Measurements from ENCODE around the gene PTPN6. TPM values are rescaled to one million over a fixed set of nuclear protein-coding genes. Genes with fewer than 3 reads are reported as not detected.

Gene PTPN6
- total RNA-seq, 1 experiment from 2014 or later: 0.48 TPM

GRCh38 chr12:6923003-6923732 is 28.0 kb upstream of the PTPN6 start:
- DNase-seq (ENCODE audit: low spot score): no peak

- no peak for DNase-seq (ENCODE audit: low spot score)
These were observed 27.3 kb upstream of the PTPN6 start for GRCh38 chr12:6923851-6924250.

GRCh38 chr12:6925239-6925539 is 26.0 kb upstream of the PTPN6 start:
- no peak for DNase-seq (ENCODE audit: low spot score)

GRCh38 chr12:6925540-6926279 is 25.4 kb upstream of the PTPN6 start:
- peak; percentile 90 for DNase-seq (ENCODE audit: low spot score)

DNA sequence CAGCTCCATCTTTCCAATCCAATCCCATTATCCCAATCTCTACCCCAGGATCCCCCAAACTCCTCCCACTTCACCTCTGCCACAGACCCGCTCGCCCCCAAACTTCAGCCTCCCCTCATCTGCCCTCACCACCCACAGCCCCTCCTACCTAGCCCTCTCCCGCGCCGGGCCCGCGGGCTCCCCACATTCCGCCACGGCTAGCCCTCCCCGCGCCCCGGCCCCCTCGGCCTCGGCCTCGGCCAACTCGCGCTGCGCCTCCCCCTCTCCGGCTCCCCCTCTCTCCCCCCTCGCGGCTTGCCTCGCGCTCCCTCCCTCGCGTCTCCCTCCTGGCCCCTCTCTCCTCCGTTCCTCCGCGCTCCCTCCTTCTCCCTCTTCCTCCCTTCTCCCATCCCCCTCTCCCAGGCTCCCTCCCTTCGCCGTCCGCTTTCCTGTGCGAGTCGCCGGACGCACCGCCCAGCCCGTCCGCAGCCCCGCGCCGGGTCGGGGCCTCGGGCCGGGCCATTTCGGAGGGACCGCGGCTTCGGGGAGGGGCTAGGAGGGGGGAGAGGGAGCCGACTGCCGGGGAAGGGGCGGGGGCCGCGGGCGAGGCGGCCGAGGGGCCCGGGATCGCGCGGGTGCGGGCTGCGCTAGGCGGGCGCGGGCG is 23.7 kb upstream of the PTPN6 start, which contains the start of gene ATN1:
Gene ATN1 (plus strand): TSS at position 581 of the 643 bp plus-strand sequence. CDS start 6,043 bp downstream, outside the sequence.
- DNase-seq (ENCODE audit: low spot score): no peak

- no peak for DNase-seq (ENCODE audit: low spot score)
These were observed 23.0 kb upstream of the PTPN6 start for GRCh38 chr12:6928022-6928702.

- no peak for DNase-seq (ENCODE audit: low spot score)
These were observed 22.3 kb upstream of the PTPN6 start for GRCh38 chr12:6928703-6929407.

DNA sequence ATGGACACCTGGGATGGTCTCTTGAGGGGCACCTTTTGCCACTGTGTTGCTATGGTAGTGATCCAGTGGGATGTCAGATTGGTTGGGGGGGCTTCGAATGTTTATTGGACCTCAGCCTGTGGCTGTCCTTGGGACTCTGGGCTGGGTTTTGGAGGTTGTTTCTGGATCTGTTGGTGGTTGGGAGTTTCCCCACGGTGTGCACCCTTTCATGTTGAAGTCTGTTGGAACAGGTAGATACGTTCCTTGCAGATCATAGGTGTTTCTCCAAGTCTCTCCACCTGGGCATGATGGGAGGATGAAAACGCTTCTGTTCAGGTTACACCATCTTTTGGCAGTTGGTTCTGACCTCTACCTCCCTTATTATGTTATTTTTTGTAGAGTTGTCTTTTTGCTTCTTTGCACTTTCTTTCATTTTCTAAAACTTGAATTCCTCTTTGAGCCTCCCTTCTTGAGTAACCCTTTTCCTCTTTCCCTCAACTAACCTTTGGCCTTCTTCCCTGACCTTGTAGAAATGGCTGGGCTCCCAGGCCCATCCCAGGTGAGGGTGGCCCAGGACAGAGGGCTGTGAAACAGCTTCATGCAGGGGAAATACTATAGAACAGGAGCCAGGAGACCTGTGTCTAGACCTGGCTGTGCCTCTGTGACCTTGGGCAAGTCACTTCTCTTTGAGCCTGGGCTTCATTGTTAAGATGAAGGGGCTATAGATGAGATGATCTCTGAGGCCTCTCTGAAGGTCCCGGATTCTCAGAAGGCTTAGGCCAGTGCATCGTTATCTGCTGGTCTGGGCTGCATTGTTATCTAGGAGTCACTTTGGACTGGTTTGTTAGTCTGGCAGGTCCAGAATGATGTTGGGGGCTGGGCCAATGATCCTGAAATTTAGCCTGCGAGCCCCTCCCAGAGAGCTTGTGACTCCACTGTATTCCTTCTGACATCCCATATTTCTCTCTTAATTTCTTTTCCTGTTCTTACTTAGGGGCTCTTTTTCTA is 21.4 kb upstream of the PTPN6 start:
- no peak for DNase-seq (ENCODE audit: low spot score)

GRCh38 chr12:6932766-6933165 is 18.4 kb upstream of the PTPN6 start:
- no peak for DNase-seq (ENCODE audit: low spot score)

DNA sequence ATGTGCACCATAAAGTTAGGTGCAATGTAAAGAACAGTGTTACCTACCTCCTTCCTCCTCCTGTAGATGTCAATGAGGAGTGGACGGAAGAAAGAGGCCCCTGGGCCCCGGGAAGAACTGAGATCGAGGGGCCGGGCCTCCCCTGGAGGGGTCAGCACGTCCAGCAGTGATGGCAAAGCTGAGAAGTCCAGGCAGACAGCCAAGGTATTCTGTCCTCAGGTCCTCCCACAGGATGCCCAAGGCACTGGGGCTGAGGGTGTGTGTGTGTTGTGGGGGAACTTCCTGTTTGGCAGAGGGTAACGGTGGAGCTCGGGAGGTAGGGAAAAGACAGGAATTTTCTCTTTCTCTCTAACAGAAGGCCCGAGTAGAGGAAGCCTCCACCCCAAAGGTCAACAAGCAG is 17.0 kb upstream of the PTPN6 start:
- peak; percentile 33 for DNase-seq (ENCODE audit: low spot score)

- DNase-seq (ENCODE audit: low spot score): no peak
These were observed 15.6 kb upstream of the PTPN6 start for GRCh38 chr12:6935371-6936193.

- DNase-seq (ENCODE audit: low spot score): no peak
These were observed 14.9 kb upstream of the PTPN6 start for GRCh38 chr12:6936194-6936635.

DNA sequence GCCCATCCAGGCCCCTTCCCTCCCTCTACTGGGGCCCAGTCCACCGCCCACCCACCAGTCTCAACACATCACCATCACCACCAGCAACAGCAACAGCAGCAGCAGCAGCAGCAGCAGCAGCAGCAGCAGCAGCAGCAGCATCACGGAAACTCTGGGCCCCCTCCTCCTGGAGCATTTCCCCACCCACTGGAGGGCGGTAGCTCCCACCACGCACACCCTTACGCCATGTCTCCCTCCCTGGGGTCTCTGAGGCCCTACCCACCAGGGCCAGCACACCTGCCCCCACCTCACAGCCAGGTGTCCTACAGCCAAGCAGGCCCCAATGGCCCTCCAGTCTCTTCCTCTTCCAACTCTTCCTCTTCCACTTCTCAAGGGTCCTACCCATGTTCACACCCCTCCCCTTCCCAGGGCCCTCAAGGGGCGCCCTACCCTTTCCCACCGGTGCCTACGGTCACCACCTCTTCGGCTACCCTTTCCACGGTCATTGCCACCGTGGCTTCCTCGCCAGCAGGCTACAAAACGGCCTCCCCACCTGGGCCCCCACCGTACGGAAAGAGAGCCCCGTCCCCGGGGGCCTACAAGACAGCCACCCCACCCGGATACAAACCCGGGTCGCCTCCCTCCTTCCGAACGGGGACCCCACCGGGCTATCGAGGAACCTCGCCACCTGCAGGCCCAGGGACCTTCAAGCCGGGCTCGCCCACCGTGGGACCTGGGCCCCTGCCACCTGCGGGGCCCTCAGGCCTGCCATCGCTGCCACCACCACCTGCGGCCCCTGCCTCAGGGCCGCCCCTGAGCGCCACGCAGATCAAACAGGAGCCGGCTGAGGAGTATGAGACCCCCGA is 14.3 kb upstream of the PTPN6 start:
- no peak for DNase-seq (ENCODE audit: low spot score)

GRCh38 chr12:6937481-6938352 is 13.4 kb upstream of the PTPN6 start:
- no peak for DNase-seq (ENCODE audit: low spot score)

DNA sequence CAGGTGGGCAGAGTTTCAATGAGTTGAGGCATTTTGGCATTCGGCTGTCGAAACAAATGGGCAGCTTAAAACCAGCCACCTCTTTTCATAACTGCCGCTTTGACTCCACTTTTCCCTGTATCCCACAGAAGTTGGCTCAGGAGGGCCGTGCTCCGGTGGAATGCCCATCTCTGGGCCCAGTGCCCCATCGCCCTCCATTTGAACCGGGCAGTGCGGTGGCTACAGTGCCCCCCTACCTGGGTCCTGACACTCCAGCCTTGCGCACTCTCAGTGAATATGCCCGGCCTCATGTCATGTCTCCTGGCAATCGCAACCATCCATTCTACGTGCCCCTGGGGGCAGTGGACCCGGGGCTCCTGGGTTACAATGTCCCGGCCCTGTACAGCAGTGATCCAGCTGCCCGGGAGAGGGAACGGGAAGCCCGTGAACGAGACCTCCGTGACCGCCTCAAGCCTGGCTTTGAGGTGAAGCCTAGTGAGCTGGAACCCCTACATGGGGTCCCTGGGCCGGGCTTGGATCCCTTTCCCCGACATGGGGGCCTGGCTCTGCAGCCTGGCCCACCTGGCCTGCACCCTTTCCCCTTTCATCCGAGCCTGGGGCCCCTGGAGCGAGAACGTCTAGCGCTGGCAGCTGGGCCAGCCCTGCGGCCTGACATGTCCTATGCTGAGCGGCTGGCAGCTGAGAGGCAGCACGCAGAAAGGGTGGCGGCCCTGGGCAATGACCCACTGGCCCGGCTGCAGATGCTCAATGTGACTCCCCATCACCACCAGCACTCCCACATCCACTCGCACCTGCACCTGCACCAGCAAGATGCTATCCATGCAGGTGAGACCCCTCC is 12.6 kb upstream of the PTPN6 start:
- DNase-seq (ENCODE audit: low spot score): no peak

- no peak for DNase-seq (ENCODE audit: low spot score)
These were observed 12.0 kb upstream of the PTPN6 start for GRCh38 chr12:6939191-6939540.

- DNase-seq (ENCODE audit: low spot score): no peak
These were observed 9.9 kb upstream of the PTPN6 start for GRCh38 chr12:6941267-6941666.
